GM20431 (cell line): ENCODE measurements around the gene ABO.
"Not testable (repeated sequence)": the region's sequence is repeated elsewhere in the genome, so short reads cannot be mapped to it uniquely, and the experiment has no call there.

Experiments used
- in situ Hi-C: fragments of 300-500 bp; cut with MseI, MboI; formaldehyde crosslinking; loops from one replicate; pipeline ENCODE4 v1.15.0; 2020; ENCODE audit warnings: low sequenced_read_pairs; ENCODE audit not compliant: unreplicated experiment

Gene ABO

GRCh38 chr9:133268335-133269056, 6.5 kb downstream of the ABO start:
- in situ Hi-C loops: no loop called here

GRCh38 chr9:133264235-133264764, 10.7 kb downstream of the ABO start:
- in situ Hi-C loops: no loop called here

DNA sequence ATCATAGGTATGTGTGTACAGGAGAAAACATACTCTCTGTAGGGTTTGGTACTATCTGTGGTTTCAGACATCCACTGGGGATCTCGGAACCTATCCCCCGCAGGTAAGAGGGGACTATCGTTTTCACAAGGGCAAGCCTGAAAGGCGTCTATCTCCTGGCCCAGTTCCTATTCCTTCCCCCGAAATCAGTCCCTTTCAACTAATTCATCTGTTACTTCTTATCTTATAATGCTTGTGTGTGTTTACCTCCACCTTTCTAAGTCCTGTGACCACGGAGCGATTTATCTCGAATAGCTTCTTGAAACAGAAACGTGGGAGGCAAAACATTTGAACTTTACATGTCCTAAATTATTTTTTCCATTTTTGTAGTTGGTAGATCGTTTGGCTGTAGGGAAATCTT, 11.4 kb downstream of the ABO start:
- in situ Hi-C loops: no loop called here

DNA sequence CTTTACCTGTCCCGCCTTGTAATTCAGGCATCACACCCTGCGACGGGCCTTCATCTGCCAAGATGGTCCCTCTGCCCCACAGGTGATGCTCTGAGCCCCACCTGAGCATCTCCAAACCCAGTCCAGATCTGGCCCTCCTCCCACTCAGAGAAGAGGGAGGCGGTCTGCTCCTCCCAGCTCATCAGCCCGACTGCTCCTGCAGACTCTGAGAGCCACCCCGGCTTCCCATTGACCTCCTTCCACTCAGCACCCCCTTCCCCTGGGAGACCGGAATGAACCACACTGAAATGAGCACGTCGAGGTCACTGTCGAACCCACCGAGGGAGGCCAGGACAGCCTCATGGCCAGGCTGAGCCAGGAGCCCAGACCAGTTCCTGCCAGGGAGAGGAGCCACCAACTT, 12.8 kb downstream of the ABO start:
- in situ Hi-C loops: no loop called here

GRCh38 chr9:133261753-133262120, 13.3 kb downstream of the ABO start:
- in situ Hi-C loops: no loop called here

GRCh38 chr9:133261103-133261752, 13.8 kb downstream of the ABO start:
- in situ Hi-C loops: no loop called here

- in situ Hi-C loops: no loop called here
Measured at GRCh38 chr9:133260334-133261102, 14.5 kb downstream of the ABO start.

GRCh38 chr9:133258061-133259015, 16.7 kb downstream of the ABO start:
- in situ Hi-C loops: no loop called here

DNA sequence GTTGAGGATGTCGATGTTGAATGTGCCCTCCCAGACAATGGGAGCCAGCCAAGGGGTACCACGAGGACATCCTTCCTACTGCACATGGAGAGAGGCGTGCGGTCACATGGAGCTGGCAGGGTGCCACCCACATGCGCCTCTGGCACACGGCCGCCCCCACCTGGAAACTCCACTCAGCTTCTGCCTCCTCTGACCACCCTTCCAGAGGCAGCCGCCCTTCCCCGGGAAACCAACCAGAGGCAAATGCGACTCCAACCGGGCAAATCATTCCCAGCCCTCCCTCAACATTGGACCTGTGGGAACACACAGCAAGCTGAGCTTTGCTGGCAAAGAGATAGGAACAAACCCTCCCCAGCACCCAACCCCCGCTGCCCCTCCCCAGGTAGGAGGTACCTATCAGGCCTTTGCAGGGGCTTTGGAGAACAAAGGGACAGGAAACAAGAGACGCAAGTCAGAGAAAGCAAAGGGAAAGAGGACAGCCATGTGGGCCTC, 17.5 kb downstream of the ABO start:
- in situ Hi-C loops: no loop called here

GRCh38 chr9:133256686-133257091, 18.3 kb downstream of the ABO start:
- in situ Hi-C loops: no loop called here

DNA sequence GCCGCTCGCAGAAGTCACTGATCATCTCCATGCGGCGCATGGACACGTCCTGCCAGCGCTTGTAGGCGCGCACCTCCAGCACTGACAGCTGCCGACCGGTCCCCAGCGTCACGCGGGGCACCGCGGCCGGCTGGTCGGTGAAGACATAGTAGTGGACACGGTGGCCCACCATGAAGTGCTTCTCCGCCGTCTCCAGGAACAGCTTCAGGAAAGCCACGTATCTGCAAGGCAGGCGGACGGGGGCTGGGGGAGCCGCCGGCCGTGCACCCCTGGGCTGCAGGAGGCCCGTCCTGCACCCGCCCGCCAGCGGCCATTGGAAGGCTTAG, 18.9 kb downstream of the ABO start:
- in situ Hi-C loops: no loop called here

DNA sequence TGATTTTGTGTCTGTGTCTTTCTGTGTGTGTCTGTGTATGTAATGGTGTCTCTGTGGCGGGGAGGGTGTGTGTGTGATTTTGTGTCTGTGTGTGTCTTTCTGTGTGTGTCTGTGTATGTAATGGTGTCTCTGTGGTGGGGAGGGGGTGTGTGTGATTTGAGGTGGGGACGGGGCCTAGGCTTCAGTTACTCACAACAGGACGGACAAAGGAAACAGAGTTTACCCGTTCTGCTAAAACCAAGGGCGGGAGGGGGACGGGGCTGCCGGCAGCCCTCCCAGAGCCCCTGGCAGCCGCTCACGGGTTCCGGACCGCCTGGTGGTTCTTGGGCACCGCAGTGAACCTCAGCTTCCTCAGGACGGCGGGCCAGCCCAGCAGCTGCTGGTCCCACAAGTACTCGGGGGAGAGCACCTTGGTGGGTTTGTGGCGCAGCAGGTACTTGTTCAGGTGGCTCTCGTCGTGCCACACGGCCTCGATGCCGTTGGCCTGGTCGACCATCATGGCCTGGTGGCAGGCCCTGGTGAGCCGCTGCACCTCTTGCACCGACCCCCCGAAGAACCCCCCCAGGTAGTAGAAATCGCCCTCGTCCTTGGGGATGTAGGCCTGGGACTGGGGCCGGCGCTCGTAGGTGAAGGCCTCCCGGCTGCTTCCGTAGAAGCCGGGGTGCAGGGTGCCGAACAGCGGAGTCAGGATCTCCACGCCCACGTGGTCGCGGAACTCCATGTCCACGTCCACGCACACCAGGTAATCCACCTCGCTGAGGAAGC, 19.4 kb downstream of the ABO start:
- in situ Hi-C loops: no loop called here

GRCh38 chr9:133254471-133254870, 20.5 kb downstream of the ABO start:
- in situ Hi-C loops: no loop called here

GRCh38 chr9:133253268-133253667, 21.7 kb downstream of the ABO start:
- in situ Hi-C loops: no loop called here

DNA sequence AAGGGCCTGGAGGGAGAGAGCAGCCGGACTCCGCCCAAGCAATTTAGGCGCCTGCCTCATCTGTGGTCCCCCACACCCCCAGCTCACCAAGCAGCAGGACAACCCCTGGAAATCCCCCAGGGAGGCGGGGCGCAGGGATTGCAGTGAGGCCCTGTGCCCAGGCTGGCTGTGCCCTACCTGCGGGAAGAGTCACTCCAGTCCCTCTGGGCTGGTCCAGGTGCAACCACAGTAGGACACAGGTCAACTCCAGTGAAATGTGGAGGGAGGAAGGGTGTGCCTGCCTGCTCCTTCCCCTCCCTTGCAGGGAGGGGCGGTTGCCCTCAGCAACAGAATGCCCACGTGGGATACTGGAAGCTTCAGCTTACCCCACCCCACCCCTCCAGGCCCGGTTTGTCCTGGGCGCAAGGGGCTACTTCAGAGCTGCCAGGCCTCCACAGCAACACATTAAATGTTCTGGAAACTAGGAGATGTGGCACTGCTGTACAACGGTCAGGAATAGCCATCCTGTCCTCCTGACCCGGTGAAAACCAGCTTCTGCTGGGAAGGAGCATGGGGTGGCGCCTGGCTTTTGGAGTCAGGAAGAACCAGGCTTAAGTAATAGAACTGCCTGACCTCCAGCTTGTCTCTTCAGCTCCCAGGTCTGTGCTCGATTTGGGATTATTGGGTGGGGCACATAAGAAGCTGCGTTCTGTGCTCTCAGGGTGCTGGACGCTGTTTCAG, 22.5 kb downstream of the ABO start:
- in situ Hi-C loops: no loop called here

GRCh38 chr9:133251773-133252172, 23.2 kb downstream of the ABO start:
- in situ Hi-C loops: no loop called here

- in situ Hi-C loops: not testable (repeated sequence)
Measured at GRCh38 chr9:133251221-133251620, 23.8 kb downstream of the ABO start.

DNA sequence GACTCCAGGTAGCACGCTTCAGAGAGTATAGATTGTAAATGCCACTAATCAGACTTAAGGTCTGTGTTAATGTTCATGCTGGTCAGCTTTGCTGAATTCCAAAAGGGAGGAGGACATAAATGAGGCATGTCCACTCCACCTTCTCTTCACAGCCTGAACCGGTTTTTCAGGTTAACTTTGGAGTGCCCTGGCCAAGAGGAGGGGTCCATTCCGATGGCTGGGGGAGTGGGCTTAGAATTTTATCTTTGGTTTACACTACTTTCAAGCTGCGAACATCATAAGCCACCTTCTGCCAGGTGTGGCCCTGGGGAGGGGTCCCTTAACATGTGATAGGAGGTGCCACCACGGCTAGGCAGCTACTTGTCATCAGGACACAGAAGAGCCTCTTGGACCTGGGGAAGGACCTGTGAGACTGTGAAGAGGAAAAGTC, 24.2 kb downstream of the ABO start:
- in situ Hi-C loops: no loop called here
